ENCODE results near the gene ZNF683. TPM values are rescaled to one million over a fixed set of nuclear protein-coding genes. Genes with fewer than 3 reads are reported as not detected.

ZNF683 gene
- total RNA-seq, 3 donors from 2014 or later: 0.48 to 0.59 TPM; not detected in 1

- Histone ChIP-seq H3K27me3 (peaks cover 8 to 49% of the 10 kb centered on the region in 2 donors), H3K27ac (no peak overlapping the region), H3K4me1 (peaks cover 0 to 9% of the 10 kb centered on the region in 2 donors), H3K9me3 (no peaks in the 10 kb centered on the region), H3K4me3 (peak overlapping the region in 2 of 3 donors; percentile 44 to 64), H3K36me3 (no peaks in the 10 kb centered on the region)
- DNase-seq (ENCODE audit: low spot score in 2 of 2): no peak
- intact Hi-C loops (cut with DNase I; ENCODE audit: low total_unique reads): no loop called here
- TF ChIP-seq POLR2AphosphoS5 (IDR thresholded peaks at IDR 0.05): no peak
- TF ChIP-seq, protein P1, sequence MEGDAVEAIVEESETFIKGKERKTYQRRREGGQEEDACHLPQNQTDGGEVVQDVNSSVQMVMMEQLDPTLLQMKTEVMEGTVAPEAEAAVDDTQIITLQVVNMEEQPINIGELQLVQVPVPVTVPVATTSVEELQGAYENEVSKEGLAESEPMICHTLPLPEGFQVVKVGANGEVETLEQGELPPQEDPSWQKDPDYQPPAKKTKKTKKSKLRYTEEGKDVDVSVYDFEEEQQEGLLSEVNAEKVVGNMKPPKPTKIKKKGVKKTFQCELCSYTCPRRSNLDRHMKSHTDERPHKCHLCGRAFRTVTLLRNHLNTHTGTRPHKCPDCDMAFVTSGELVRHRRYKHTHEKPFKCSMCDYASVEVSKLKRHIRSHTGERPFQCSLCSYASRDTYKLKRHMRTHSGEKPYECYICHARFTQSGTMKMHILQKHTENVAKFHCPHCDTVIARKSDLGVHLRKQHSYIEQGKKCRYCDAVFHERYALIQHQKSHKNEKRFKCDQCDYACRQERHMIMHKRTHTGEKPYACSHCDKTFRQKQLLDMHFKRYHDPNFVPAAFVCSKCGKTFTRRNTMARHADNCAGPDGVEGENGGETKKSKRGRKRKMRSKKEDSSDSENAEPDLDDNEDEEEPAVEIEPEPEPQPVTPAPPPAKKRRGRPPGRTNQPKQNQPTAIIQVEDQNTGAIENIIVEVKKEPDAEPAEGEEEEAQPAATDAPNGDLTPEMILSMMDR (IDR thresholded peaks at IDR 0.05): no peak
- no peak for TF ChIP-seq POLR2A (IDR thresholded peaks at IDR 0.05)
These were observed 12.4 kb downstream of the ZNF683 start for GRCh38 chr1:26359981-26360806.

- Histone ChIP-seq H3K36me3 (no peaks in the 10 kb centered on the region), H3K27ac (no peak overlapping the region), H3K4me1 (peaks cover 0 to 9% of the 10 kb centered on the region in 2 donors), H3K27me3 (peaks cover 8 to 38% of the 10 kb centered on the region in 2 donors), H3K4me3 (no peak overlapping the region), H3K9me3 (no peaks in the 10 kb centered on the region)
- DNase-seq (ENCODE audit: low spot score in 2 of 2): no peak
- intact Hi-C loops (cut with DNase I; ENCODE audit: low total_unique reads): no loop called here
- TF ChIP-seq, protein P1 (IDR thresholded peaks at IDR 0.05): no peak
- no peak for TF ChIP-seq POLR2AphosphoS5 (IDR thresholded peaks at IDR 0.05)
- TF ChIP-seq POLR2A (IDR thresholded peaks at IDR 0.05): no peak
These were observed 13.9 kb downstream of the ZNF683 start for GRCh38 chr1:26358411-26359384.

DNA sequence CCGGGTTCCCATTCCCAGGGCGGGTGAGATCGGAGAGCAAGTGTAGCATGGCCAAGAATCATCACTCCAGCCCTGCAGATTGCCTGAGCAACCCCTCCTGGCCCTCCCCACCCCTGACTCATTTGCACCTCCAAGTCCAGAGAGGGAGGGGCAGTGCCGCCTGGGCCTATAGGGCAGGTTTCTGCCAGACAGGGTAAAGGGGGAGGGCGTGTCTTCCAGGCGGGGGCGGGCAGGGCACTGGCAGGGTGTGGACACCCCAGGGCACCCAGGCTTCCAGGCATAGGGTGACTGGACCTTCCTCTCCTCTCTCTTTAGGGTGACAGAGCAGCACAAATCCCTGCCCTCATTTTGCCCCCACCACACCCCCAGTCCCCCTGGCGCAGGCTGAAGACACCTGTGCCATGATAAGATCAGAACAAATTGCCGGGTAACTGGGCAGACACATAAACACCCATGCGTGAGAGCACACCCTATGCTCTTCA is 15.4 kb downstream of the ZNF683 start:
- Histone ChIP-seq H3K36me3 (no peaks in the 10 kb centered on the region), H3K27me3 (peaks cover 8 to 24% of the 10 kb centered on the region in 2 donors), H3K27ac (no peak overlapping the region), H3K4me1 (peaks cover 0 to 9% of the 10 kb centered on the region in 2 donors), H3K4me3 (no peak overlapping the region), H3K9me3 (no peaks in the 10 kb centered on the region)
- TF ChIP-seq POLR2AphosphoS5 (IDR thresholded peaks at IDR 0.05) (no peak), POLR2A (IDR thresholded peaks at IDR 0.05) (no peak)
- TF ChIP-seq, protein P1 (IDR thresholded peaks at IDR 0.05): no peak
- intact Hi-C loops (cut with DNase I; ENCODE audit: low total_unique reads): no loop called here
- DNase-seq (ENCODE audit: low spot score in 2 of 2): no peak

GRCh38 chr1:26356106-26356505 is 16.4 kb downstream of the ZNF683 start:
- Histone ChIP-seq H3K4me1 (peaks cover 0 to 9% of the 10 kb centered on the region in 2 donors), H3K27ac (no peak overlapping the region), H3K4me3 (no peak overlapping the region), H3K36me3 (no peaks in the 10 kb centered on the region), H3K27me3 (peaks cover 8 to 13% of the 10 kb centered on the region in 2 donors), H3K9me3 (no peaks in the 10 kb centered on the region)
- TF ChIP-seq POLR2A (IDR thresholded peaks at IDR 0.05): no peak
- TF ChIP-seq POLR2AphosphoS5 (IDR thresholded peaks at IDR 0.05): no peak
- TF ChIP-seq, protein P1 (IDR thresholded peaks at IDR 0.05): no peak
- intact Hi-C loops (cut with DNase I; ENCODE audit: low total_unique reads): no loop called here
- DNase-seq (ENCODE audit: low spot score in 2 of 2): no peak
